Type B pancreatic cell (in vitro differentiated cells): Measurements from ENCODE around the gene RAMP1. TPM values are rescaled to one million over a fixed set of nuclear protein-coding genes. Genes with fewer than 3 reads are reported as not detected.

Experiments used
- DNase-seq: peaks from one replicate; pipeline ENCODE4 v3.0.0; 2021; ENCODE audit warnings: mixed read lengths; ENCODE audit not compliant: unreplicated experiment; ENCODE audit errors: extremely low spot score
- H3K27ac Mint-ChIP-seq: 2 replicates; pipeline ENCODE4 v1.8.0; 2021; ENCODE audit warnings: mild to moderate bottlenecking, mixed read lengths
- H3K27me3 Mint-ChIP-seq: 2 replicates; pipeline ENCODE4 v1.8.0; 2021; ENCODE audit warnings: mixed read lengths
- H3K36me3 Mint-ChIP-seq: 2 replicates; pipeline ENCODE4 v1.8.0; 2021; ENCODE audit warnings: mixed read lengths
- H3K4me1 Mint-ChIP-seq: one replicate; pipeline ENCODE4 v1.8.0; 2021; ENCODE audit warnings: mixed read lengths; ENCODE audit not compliant: unreplicated experiment
- H3K4me3 Mint-ChIP-seq: 2 replicates; pipeline ENCODE4 v1.8.0; 2021; ENCODE audit warnings: mild to moderate bottlenecking, mixed read lengths
- H3K9me3 Mint-ChIP-seq: 2 replicates; pipeline ENCODE4 v1.8.0; 2021; ENCODE audit warnings: mixed read lengths
- CTCF ChIP-seq: fragments of 200-600 bp; sonication (generic); conservative IDR thresholded peaks from 2 replicates; pipeline ENCODE4 v1.5.0; 2021; ENCODE audit warnings: antibody characterized with exemption, mild to moderate bottlenecking
- total RNA-seq: library from RNA; stranded (reverse); gene quantifications from 2 replicates; pipeline ENCODE4 v1.2.1, GENCODE V29; 2021; ENCODE audit warnings: low replicate concordance

The RAMP1 gene
- total RNA-seq, 1 donor from 2014 or later = 11.3 TPM

DNA sequence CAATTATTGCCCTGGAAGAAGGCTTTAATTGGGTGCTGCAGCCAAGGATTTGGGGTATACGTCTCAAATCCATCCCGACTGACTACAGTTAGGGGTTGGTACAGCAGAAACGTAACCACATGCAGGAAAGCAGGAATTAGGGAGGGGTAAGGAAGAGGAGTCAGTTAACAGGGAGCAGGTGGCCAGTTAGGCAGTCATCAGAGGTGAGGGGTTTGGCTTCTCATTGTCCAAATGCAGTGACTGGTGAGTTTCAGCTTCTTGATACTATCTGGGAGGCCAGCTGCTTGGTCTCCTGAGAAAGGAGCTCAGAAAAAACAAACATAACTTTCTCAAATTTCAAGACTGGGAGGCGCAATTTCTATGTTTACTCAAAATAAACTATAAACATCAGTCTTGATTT, 68.6 kb downstream of the RAMP1 start:
- Mint-ChIP-seq H3K36me3 (no peaks in the 10 kb centered on the region), H3K9me3 (no peaks in the 10 kb centered on the region), H3K4me3 (no peak overlapping the region), H3K27ac (no peak overlapping the region), H3K4me1 (no peaks in the 10 kb centered on the region), H3K27me3 (peaks cover 3% of the 10 kb centered on the region)
- no peak for DNase-seq
- TF ChIP-seq CTCF = no peak

- DNase-seq = no peak
- peaks cover 6% of the 10 kb centered on the region for H3K27me3 Mint-ChIP-seq
- H3K9me3 Mint-ChIP-seq = no peaks in the 10 kb centered on the region
- no peak for TF ChIP-seq CTCF
- H3K4me1 Mint-ChIP-seq = no peaks in the 10 kb centered on the region
- H3K4me3 Mint-ChIP-seq = no peak overlapping the region
- no peaks in the 10 kb centered on the region for H3K36me3 Mint-ChIP-seq
- H3K27ac Mint-ChIP-seq = no peak overlapping the region
These were observed 70.6 kb downstream of the RAMP1 start for GRCh38 chr2:237929979-237930378.

DNA sequence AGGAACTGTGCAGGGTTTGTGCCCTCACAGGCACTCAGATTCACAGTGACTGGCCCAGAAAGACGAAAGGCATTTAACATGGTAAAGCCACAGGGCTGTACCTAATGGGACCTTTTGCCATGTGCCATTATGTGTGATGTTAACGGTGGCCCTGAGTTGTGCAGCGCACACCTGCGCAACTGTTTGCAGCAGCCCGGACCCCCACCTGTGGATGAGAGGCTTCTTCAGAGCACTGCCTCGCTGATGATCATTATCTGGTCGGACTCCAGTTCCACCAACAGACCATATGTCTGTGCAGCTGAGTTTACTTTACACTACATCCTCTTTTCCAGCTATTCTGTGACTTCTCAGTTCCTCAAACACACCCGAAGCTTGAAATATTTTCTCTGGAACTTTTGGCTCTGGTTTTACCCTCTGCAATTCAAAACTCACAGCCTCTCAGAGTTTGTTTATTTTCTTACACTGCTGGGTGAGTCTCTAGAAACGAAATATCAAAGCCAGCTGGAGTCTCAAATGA, 71.8 kb downstream of the RAMP1 start:
- Mint-ChIP-seq H3K27ac (no peak overlapping the region), H3K4me3 (no peak overlapping the region), H3K4me1 (no peaks in the 10 kb centered on the region), H3K36me3 (no peaks in the 10 kb centered on the region), H3K9me3 (no peaks in the 10 kb centered on the region), H3K27me3 (peaks cover 6% of the 10 kb centered on the region)
- DNase-seq = no peak
- TF ChIP-seq CTCF = no peak

- TF ChIP-seq CTCF = no peak
- Mint-ChIP-seq H3K27ac (no peak overlapping the region), H3K27me3 (peaks cover 4% of the 10 kb centered on the region), H3K4me1 (no peaks in the 10 kb centered on the region), H3K9me3 (no peaks in the 10 kb centered on the region), H3K4me3 (no peak overlapping the region), H3K36me3 (no peaks in the 10 kb centered on the region)
- no peak for DNase-seq
These were observed 73.3 kb downstream of the RAMP1 start for GRCh38 chr2:237932731-237933131.

GRCh38 chr2:237934186-237934585, 74.8 kb downstream of the RAMP1 start:
- H3K27me3 Mint-ChIP-seq = peaks cover 4% of the 10 kb centered on the region
- no peak for TF ChIP-seq CTCF
- no peak for DNase-seq
- H3K4me1 Mint-ChIP-seq = peaks cover 5% of the 10 kb centered on the region
- no peaks in the 10 kb centered on the region for H3K9me3 Mint-ChIP-seq
- no peak overlapping the region for H3K27ac Mint-ChIP-seq
- H3K36me3 Mint-ChIP-seq = no peaks in the 10 kb centered on the region
- H3K4me3 Mint-ChIP-seq = no peak overlapping the region
